Measurements from ENCODE around the gene WDR26.
A peak's percentile ranks its signal among the peaks of the same experiment; 100 is the strongest.

The WDR26 gene

GRCh38 chr1:224381880-224382548 lies 52.6 kb downstream of the WDR26 start:
- Histone ChIP-seq H3K4me1 (ENCODE audit: control insufficient read depth in 5 of 5, insufficient read depth in 5 of 5, low read length in 5 of 5) (peaks cover 0 to 4% (median 0%) of the 10 kb centered on the region in 5 donors), H3K27me3 (ENCODE audit: control insufficient read depth in 5 of 5, insufficient read depth in 4 of 5, low read length in 5 of 5) (no peaks in the 10 kb centered on the region), H3K4me3 (ENCODE audit: low read depth in 1 of 5, low read length in 5 of 5) (no peak overlapping the region), H3K9ac (ENCODE audit: low read length in 5 of 5) (no peak overlapping the region), H3K9me3 (ENCODE audit: control insufficient read depth in 5 of 5, low read length in 5 of 5) (no peaks in the 10 kb centered on the region), H3K27ac (ENCODE audit: low read depth, low read length) (no peak overlapping the region), H3K36me3 (ENCODE audit: control insufficient read depth in 5 of 5, insufficient read depth in 5 of 5, low read length in 5 of 5) (peaks cover 7 to 29% (median 17%) of the 10 kb centered on the region in 5 donors)

GRCh38 chr1:224380003-224380402 lies 54.6 kb downstream of the WDR26 start:
- Histone ChIP-seq H3K4me1 (ENCODE audit: control insufficient read depth in 5 of 5, insufficient read depth in 5 of 5, low read length in 5 of 5) (peaks cover 0 to 6% (median 0%) of the 10 kb centered on the region in 5 donors), H3K9ac (ENCODE audit: low read length in 5 of 5) (no peak overlapping the region), H3K27ac (ENCODE audit: low read depth, low read length) (no peak overlapping the region), H3K4me3 (ENCODE audit: low read depth in 1 of 5, low read length in 5 of 5) (no peak overlapping the region), H3K9me3 (ENCODE audit: control insufficient read depth in 5 of 5, low read length in 5 of 5) (no peaks in the 10 kb centered on the region), H3K27me3 (ENCODE audit: control insufficient read depth in 5 of 5, insufficient read depth in 4 of 5, low read length in 5 of 5) (no peaks in the 10 kb centered on the region), H3K36me3 (ENCODE audit: control insufficient read depth in 5 of 5, insufficient read depth in 5 of 5, low read length in 5 of 5) (peaks cover 23 to 43% (median 29%) of the 10 kb centered on the region in 5 donors)

GRCh38 chr1:224378855-224379631 lies 55.6 kb downstream of the WDR26 start:
- peaks cover 27 to 49% (median 33%) of the 10 kb centered on the region in 5 donors for H3K36me3 ChIP-seq (ENCODE audit: control insufficient read depth in 5 of 5, insufficient read depth in 5 of 5, low read length in 5 of 5)
- no peaks in the 10 kb centered on the region for H3K9me3 ChIP-seq (ENCODE audit: control insufficient read depth in 5 of 5, low read length in 5 of 5)
- H3K27ac ChIP-seq (ENCODE audit: low read depth, low read length): no peak overlapping the region
- no peak overlapping the region for H3K9ac ChIP-seq (ENCODE audit: low read length in 5 of 5)
- H3K4me3 ChIP-seq (ENCODE audit: low read depth in 1 of 5, low read length in 5 of 5): no peak overlapping the region
- H3K4me1 ChIP-seq (ENCODE audit: control insufficient read depth in 5 of 5, insufficient read depth in 5 of 5, low read length in 5 of 5): peaks cover 0 to 6% (median 0%) of the 10 kb centered on the region in 5 donors
- no peaks in the 10 kb centered on the region for H3K27me3 ChIP-seq (ENCODE audit: control insufficient read depth in 5 of 5, insufficient read depth in 4 of 5, low read length in 5 of 5)

- H3K27ac ChIP-seq (ENCODE audit: low read depth, low read length): no peak overlapping the region
- H3K4me1 ChIP-seq (ENCODE audit: control insufficient read depth in 5 of 5, insufficient read depth in 5 of 5, low read length in 5 of 5): peaks cover 0 to 6% (median 0%) of the 10 kb centered on the region in 5 donors
- no peaks in the 10 kb centered on the region for H3K9me3 ChIP-seq (ENCODE audit: control insufficient read depth in 5 of 5, low read length in 5 of 5)
- no peak overlapping the region for H3K4me3 ChIP-seq (ENCODE audit: low read depth in 1 of 5, low read length in 5 of 5)
- no peaks in the 10 kb centered on the region for H3K27me3 ChIP-seq (ENCODE audit: control insufficient read depth in 5 of 5, insufficient read depth in 4 of 5, low read length in 5 of 5)
- H3K9ac ChIP-seq (ENCODE audit: low read length in 5 of 5): no peak overlapping the region
- H3K36me3 ChIP-seq (ENCODE audit: control insufficient read depth in 5 of 5, insufficient read depth in 5 of 5, low read length in 5 of 5): peaks cover 31 to 60% (median 40%) of the 10 kb centered on the region in 5 donors
Measured at GRCh38 chr1:224377676-224378006, 57.0 kb downstream of the WDR26 start.

GRCh38 chr1:224375059-224375458 lies 59.5 kb downstream of the WDR26 start:
- no peak overlapping the region for H3K9ac ChIP-seq (ENCODE audit: low read length in 5 of 5)
- H3K4me1 ChIP-seq (ENCODE audit: control insufficient read depth in 5 of 5, insufficient read depth in 5 of 5, low read length in 5 of 5): peaks cover 0 to 6% (median 0%) of the 10 kb centered on the region in 5 donors
- peaks cover 48 to 80% (median 63%) of the 10 kb centered on the region in 5 donors for H3K36me3 ChIP-seq (ENCODE audit: control insufficient read depth in 5 of 5, insufficient read depth in 5 of 5, low read length in 5 of 5)
- no peaks in the 10 kb centered on the region for H3K27me3 ChIP-seq (ENCODE audit: control insufficient read depth in 5 of 5, insufficient read depth in 4 of 5, low read length in 5 of 5)
- no peak overlapping the region for H3K27ac ChIP-seq (ENCODE audit: low read depth, low read length)
- no peaks in the 10 kb centered on the region for H3K9me3 ChIP-seq (ENCODE audit: control insufficient read depth in 5 of 5, low read length in 5 of 5)
- H3K4me3 ChIP-seq (ENCODE audit: low read depth in 1 of 5, low read length in 5 of 5): no peak overlapping the region

- Histone ChIP-seq H3K4me3 (ENCODE audit: low read depth in 1 of 5, low read length in 5 of 5) (no peak overlapping the region), H3K4me1 (ENCODE audit: control insufficient read depth in 5 of 5, insufficient read depth in 5 of 5, low read length in 5 of 5) (peaks cover 0 to 3% (median 0%) of the 10 kb centered on the region in 5 donors), H3K36me3 (ENCODE audit: control insufficient read depth in 5 of 5, insufficient read depth in 5 of 5, low read length in 5 of 5) (peaks cover 52 to 86% (median 68%) of the 10 kb centered on the region in 5 donors), H3K9ac (ENCODE audit: low read length in 5 of 5) (no peak overlapping the region), H3K9me3 (ENCODE audit: control insufficient read depth in 5 of 5, low read length in 5 of 5) (no peaks in the 10 kb centered on the region), H3K27me3 (ENCODE audit: control insufficient read depth in 5 of 5, insufficient read depth in 4 of 5, low read length in 5 of 5) (no peaks in the 10 kb centered on the region), H3K27ac (ENCODE audit: low read depth, low read length) (no peak overlapping the region)
Measured at GRCh38 chr1:224373008-224373590, 61.5 kb downstream of the WDR26 start.

- Histone ChIP-seq H3K4me1 (ENCODE audit: control insufficient read depth in 5 of 5, insufficient read depth in 5 of 5, low read length in 5 of 5) (no peaks in the 10 kb centered on the region), H3K27me3 (ENCODE audit: control insufficient read depth in 5 of 5, insufficient read depth in 4 of 5, low read length in 5 of 5) (no peaks in the 10 kb centered on the region), H3K9ac (ENCODE audit: low read length in 5 of 5) (no peak overlapping the region), H3K27ac (ENCODE audit: low read depth, low read length) (no peak overlapping the region), H3K4me3 (ENCODE audit: low read depth in 1 of 5, low read length in 5 of 5) (no peak overlapping the region), H3K9me3 (ENCODE audit: control insufficient read depth in 5 of 5, low read length in 5 of 5) (no peaks in the 10 kb centered on the region), H3K36me3 (ENCODE audit: control insufficient read depth in 5 of 5, insufficient read depth in 5 of 5, low read length in 5 of 5) (peaks cover 31 to 59% (median 43%) of the 10 kb centered on the region in 5 donors)
Measured at GRCh38 chr1:224368409-224368808, 66.2 kb downstream of the WDR26 start.

- H3K36me3 ChIP-seq (ENCODE audit: control insufficient read depth in 5 of 5, insufficient read depth in 5 of 5, low read length in 5 of 5): peaks cover 0 to 1% (median 0%) of the 10 kb centered on the region in 5 donors
- no peak overlapping the region for H3K4me3 ChIP-seq (ENCODE audit: low read depth in 1 of 5, low read length in 5 of 5)
- no peaks in the 10 kb centered on the region for H3K9me3 ChIP-seq (ENCODE audit: control insufficient read depth in 5 of 5, low read length in 5 of 5)
- peaks cover 0 to 16% (median 9%) of the 10 kb centered on the region in 5 donors for H3K4me1 ChIP-seq (ENCODE audit: control insufficient read depth in 5 of 5, insufficient read depth in 5 of 5, low read length in 5 of 5)
- no peak overlapping the region for H3K27ac ChIP-seq (ENCODE audit: low read depth, low read length)
- peak overlapping the region in 1 of 5 donors; percentile 13 for H3K9ac ChIP-seq (ENCODE audit: low read length in 5 of 5)
- no peaks in the 10 kb centered on the region for H3K27me3 ChIP-seq (ENCODE audit: control insufficient read depth in 5 of 5, insufficient read depth in 4 of 5, low read length in 5 of 5)
Measured at GRCh38 chr1:224359207-224359606, 75.4 kb downstream of the WDR26 start.

- H3K36me3 ChIP-seq (ENCODE audit: control insufficient read depth in 5 of 5, insufficient read depth in 5 of 5, low read length in 5 of 5): no peaks in the 10 kb centered on the region
- H3K4me1 ChIP-seq (ENCODE audit: control insufficient read depth in 5 of 5, insufficient read depth in 5 of 5, low read length in 5 of 5): peaks cover 0 to 16% (median 9%) of the 10 kb centered on the region in 5 donors
- H3K27ac ChIP-seq (ENCODE audit: low read depth, low read length): peak overlapping the region; percentile 92
- H3K4me3 ChIP-seq (ENCODE audit: low read depth in 1 of 5, low read length in 5 of 5): peak overlapping the region in 1 of 5 donors; percentile 71
- peak overlapping the region in 3 of 5 donors; percentile 16 to 89 (median 87) for H3K9ac ChIP-seq (ENCODE audit: low read length in 5 of 5)
- H3K27me3 ChIP-seq (ENCODE audit: control insufficient read depth in 5 of 5, insufficient read depth in 4 of 5, low read length in 5 of 5): no peaks in the 10 kb centered on the region
- no peaks in the 10 kb centered on the region for H3K9me3 ChIP-seq (ENCODE audit: control insufficient read depth in 5 of 5, low read length in 5 of 5)
Measured at GRCh38 chr1:224358237-224358636, 76.4 kb downstream of the WDR26 start.

All from subcutaneous abdominal adipose tissue (tissue), 5 donors.